ENCODE measurements around the gene ETV5.

Gene ETV5

DNA sequence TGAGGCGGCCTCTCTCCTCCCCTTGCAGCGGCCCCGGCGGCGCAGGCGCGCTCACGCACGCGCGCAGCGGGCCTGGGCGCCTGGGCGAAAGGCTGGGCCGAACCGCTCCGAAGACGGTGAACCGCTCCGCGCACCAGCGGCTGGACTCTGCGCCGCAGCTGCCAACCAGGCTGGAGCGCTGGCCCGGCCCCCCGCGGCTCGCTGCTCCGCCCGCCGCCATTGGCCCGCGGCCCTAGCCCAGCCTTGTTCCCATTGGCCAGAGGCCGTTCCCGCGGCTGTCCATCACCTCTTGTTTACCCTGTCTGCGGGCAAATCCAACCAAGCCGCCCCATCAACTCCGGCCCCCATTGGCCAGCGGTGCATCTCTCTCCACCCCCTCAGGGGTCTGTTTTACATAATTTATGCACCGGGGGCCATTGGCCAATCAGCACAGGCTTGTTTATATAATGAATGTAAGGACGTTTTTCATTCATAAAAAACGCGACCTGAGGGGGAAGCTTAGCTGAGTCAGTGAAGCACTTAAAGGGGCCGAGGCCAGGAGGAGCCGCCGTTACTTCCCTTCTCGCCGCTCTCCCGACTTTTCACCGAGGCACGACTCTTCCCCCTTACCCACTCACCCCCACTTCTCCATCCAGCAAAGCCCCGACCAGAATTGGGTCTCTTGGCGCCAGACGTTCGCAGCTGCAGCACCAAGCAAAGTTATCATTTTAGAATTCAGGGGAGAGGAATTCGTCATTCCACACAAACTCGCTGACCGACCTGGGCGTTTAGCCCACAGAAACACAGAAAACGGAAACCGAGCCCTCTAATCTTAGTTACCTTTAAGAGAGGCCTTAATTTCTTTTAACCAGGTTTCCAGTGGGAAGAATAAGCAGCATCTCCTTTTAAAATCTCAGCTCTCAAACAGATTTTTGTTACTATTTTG lies at the start of gene ETV5:
ETV5 (minus strand) TSS at position 149 of the 925 bp plus-strand sequence. CDS start 3,221 bp downstream, outside the sequence.
- TF ChIP-seq, protein P1, sequence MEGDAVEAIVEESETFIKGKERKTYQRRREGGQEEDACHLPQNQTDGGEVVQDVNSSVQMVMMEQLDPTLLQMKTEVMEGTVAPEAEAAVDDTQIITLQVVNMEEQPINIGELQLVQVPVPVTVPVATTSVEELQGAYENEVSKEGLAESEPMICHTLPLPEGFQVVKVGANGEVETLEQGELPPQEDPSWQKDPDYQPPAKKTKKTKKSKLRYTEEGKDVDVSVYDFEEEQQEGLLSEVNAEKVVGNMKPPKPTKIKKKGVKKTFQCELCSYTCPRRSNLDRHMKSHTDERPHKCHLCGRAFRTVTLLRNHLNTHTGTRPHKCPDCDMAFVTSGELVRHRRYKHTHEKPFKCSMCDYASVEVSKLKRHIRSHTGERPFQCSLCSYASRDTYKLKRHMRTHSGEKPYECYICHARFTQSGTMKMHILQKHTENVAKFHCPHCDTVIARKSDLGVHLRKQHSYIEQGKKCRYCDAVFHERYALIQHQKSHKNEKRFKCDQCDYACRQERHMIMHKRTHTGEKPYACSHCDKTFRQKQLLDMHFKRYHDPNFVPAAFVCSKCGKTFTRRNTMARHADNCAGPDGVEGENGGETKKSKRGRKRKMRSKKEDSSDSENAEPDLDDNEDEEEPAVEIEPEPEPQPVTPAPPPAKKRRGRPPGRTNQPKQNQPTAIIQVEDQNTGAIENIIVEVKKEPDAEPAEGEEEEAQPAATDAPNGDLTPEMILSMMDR (IDR thresholded peaks at IDR 0.05; ENCODE audit: insufficient read depth, low read depth, low read length, missing control alignments): no peak
- H3K4me3 ChIP-seq (ENCODE audit: low read depth, low read length): peak within 1 kb of the TSS; percentile 79
- DNase-seq (ENCODE audit: low read depth): peak; percentile 99

DNA sequence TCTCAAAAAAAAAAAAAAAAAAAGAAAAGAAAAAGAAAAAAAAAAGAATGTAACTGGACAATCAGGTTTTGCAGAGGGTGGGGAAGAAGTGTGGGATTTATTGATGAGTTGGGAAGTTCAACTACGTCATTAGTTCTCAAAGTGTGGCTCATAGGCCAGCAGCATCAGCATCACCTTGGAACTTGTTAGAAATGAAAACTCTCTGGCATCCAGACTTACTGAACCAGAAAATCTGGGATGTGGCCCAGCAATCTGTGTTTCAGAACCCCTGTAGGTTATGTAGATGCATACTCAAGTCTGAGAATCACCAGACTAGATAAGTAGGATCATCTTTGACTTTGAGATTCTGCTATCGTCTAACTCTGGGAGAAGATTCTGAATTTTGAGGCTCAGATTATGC lies 45.8 kb upstream of the ETV5 start:
- no peak for DNase-seq (ENCODE audit: low read depth)
- H3K4me3 ChIP-seq (ENCODE audit: low read depth, low read length): no peak overlapping the region
- TF ChIP-seq, protein P1 (IDR thresholded peaks at IDR 0.05; ENCODE audit: insufficient read depth, low read depth, low read length, missing control alignments): no peak

DNA sequence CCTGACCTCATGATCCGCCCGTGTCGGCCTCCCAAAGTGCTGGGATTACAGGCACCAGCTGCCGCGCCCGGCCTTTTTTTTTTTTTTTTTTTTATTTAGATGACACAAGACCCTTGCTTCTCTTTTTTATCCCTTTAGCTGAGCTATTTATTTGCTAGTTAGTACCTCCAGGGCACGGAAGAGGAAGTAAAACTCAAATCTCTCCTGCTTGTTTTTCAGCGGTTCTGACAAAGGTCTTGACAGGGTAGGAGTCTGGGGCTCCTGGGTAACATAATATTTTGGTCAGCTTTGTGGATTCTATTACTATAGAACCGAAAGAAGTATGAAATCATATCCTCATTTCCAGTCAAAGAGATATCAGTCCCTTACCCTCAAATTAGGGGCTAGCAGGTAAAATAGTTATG lies 44.0 kb upstream of the ETV5 start:
- H3K4me3 ChIP-seq (ENCODE audit: low read depth, low read length): no peak overlapping the region
- TF ChIP-seq, protein P1 (IDR thresholded peaks at IDR 0.05; ENCODE audit: insufficient read depth, low read depth, low read length, missing control alignments): no peak
- peak; percentile 85 for DNase-seq (ENCODE audit: low read depth)

GRCh38 chr3:186152361-186152798 lies 43.5 kb upstream of the ETV5 start:
- DNase-seq (ENCODE audit: low read depth): peak; percentile 12
- H3K4me3 ChIP-seq (ENCODE audit: low read depth, low read length): no peak overlapping the region
- TF ChIP-seq, protein P1 (IDR thresholded peaks at IDR 0.05; ENCODE audit: insufficient read depth, low read depth, low read length, missing control alignments): no peak

DNA sequence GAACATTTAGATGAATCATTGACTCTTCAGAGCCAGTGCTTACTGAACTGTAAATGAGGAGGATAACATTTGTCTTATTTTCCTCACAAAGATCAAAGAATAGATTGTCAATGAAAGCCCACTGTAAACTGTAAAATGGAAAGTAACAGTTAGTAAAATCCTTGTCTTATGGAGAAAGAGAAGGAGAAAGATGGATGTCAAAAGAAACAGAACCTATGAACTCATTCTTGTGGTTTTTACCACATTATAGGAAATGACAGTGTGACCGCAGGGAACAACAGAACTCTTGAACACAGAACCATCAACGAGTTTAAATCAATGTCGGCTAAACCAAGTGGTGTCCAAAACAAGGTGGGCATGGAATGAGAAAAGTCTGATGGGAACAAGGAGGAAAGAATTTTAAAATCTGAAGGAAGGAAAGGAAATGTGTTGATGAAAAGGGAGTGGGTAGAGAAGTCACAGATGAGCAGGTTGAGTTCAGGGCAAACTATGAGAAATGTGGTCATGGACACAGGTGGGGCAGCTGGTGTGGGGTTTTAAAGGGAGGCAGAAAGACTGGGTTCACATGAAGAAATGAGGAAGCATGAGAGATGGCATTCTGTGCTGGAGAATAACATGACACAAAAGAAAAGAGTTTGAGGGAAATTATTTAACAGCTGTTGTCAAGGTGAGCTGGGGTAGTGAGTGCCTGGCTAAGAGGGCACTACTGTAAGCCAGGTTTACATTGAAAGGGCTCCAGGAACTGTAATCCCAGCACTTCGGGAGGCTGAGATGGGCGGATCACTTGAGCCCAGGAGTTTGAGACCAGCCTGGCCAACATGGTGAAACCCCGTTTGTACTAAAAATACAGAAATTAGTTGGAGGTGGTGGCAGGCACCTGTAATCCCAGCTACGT lies 42.4 kb upstream of the ETV5 start:
- TF ChIP-seq, protein P1 (IDR thresholded peaks at IDR 0.05; ENCODE audit: insufficient read depth, low read depth, low read length, missing control alignments): no peak
- peak; percentile 55 for DNase-seq (ENCODE audit: low read depth)

GRCh38 chr3:186150041-186150830 lies 41.3 kb upstream of the ETV5 start:
- DNase-seq (ENCODE audit: low read depth): no peak
- no peak overlapping the region for H3K4me3 ChIP-seq (ENCODE audit: low read depth, low read length)

More for the DNA sequence above, 42.4 kb upstream of the ETV5 start:
- H3K4me3 ChIP-seq (ENCODE audit: low read depth, low read length): no peak overlapping the region

More at GRCh38 chr3:186150041-186150830, 41.3 kb upstream of the ETV5 start:
- TF ChIP-seq, protein P1 (IDR thresholded peaks at IDR 0.05; ENCODE audit: insufficient read depth, low read depth, low read length, missing control alignments): no peak
